PC-3 (cell line): ENCODE results near the gene OR56B4. TPM values are rescaled to one million over a fixed set of nuclear protein-coding genes. Genes with fewer than 3 reads are reported as not detected.
"Not testable (repeated sequence)": the region's sequence is repeated elsewhere in the genome, so short reads cannot be mapped to it uniquely, and the experiment has no call there.

ENCODE experiments used
- ATAC-seq: fragments of 200-7000 bp; cut with Tn5 transposase; 2 replicates; pipeline ENCODE4 v1.9.1; 2020; ENCODE audit warnings: mild to moderate bottlenecking, moderate library complexity
- BruUV-seq: library from RNA; stranded (reverse); fragments of 400-500 nt; replicated peaks from 2 replicates; lab custom pipeline; 2021; lab: Mats Ljungman, UMichigan
- CTCF ChIA-PET: fragments of 300-600 bp; sonication (Branson Sonifier 250); formaldehyde crosslinking; loops from one replicate; lab custom pipeline; 2022; ENCODE audit warnings: antibody characterized with exemption; lab: Charles Lee
- POLR2A ChIA-PET: fragments of 300-600 bp; sonication (Branson Sonifier 250); formaldehyde crosslinking; loops from one replicate; lab custom pipeline; 2022; ENCODE audit warnings: antibody characterized with exemption; ENCODE audit not compliant: unreplicated experiment; lab: Charles Lee
- DNase-seq: peaks from one replicate; pipeline ENCODE4 v3.0.0-alpha.2; 2015
- H2AFZ ChIP-seq: fragments of 300-600 bp; sonication (generic); 2 replicates; pipeline ENCODE4 v1.6.0; 2016; ENCODE audit warnings: antibody characterized with exemption, low read length
- H3F3A ChIP-seq: fragments of 300-600 bp; sonication (generic); one replicate; pipeline ENCODE4 v1.6.0; 2017; ENCODE audit warnings: antibody characterized with exemption, low read length, control low read depth, mild to moderate bottlenecking; ENCODE audit not compliant: unreplicated experiment
- H3K27ac ChIP-seq: fragments of 300-600 bp; sonication (generic); 2 replicates; pipeline ENCODE4 v1.5.1; 2016; ENCODE audit warnings: mild to moderate bottlenecking, low read length
- H3K27me3 ChIP-seq: fragments of 300-600 bp; sonication (generic); 2 replicates; pipeline ENCODE4 v1.6.1; 2016; ENCODE audit warnings: low read length, mixed read lengths
- H3K36me3 ChIP-seq: fragments of 300-600 bp; sonication (generic); 2 replicates; pipeline ENCODE4 v1.6.1; 2016; ENCODE audit warnings: low read depth, mixed run types, low read length, mixed read lengths
- H3K4me1 ChIP-seq: fragments of 300-600 bp; sonication (generic); 2 replicates; pipeline ENCODE4 v1.5.1; 2016; ENCODE audit warnings: low read length; ENCODE audit not compliant: insufficient read depth
- H3K4me2 ChIP-seq: fragments of 300-600 bp; sonication (generic); 2 replicates; pipeline ENCODE4 v1.6.0; 2016; ENCODE audit warnings: low read length
- H3K4me3 ChIP-seq: fragments of 300-600 bp; sonication (generic); 2 replicates; pipeline ENCODE4 v1.5.1; 2016; ENCODE audit warnings: mild to moderate bottlenecking, low read length, mixed read lengths
- H3K79me2 ChIP-seq: fragments of 300-600 bp; sonication (generic); 2 replicates; pipeline ENCODE4 v1.6.1; 2017; ENCODE audit warnings: low read length, mixed read lengths
- H3K9ac ChIP-seq: fragments of 300-600 bp; sonication (generic); 2 replicates; pipeline ENCODE4 v1.6.0; 2016; ENCODE audit warnings: mild to moderate bottlenecking, low read length
- H3K9me2 ChIP-seq: fragments of 300-600 bp; sonication (generic); replicated peaks from 2 replicates; pipeline ENCODE4 v1.6.1; 2016; ENCODE audit warnings: mixed run types, low read length, mixed read lengths
- H3K9me3 ChIP-seq: fragments of 300-600 bp; sonication (generic); 2 replicates; pipeline ENCODE4 v1.6.1; 2016; ENCODE audit warnings: low read length, mixed read lengths
- H4K20me1 ChIP-seq: fragments of 300-600 bp; sonication (generic); 2 replicates; pipeline ENCODE4 v1.6.1; 2016; ENCODE audit warnings: low read length, mixed read lengths
- CTCF ChIP-seq: fragments of 300-600 bp; sonication (generic); conservative IDR thresholded peaks from 2 replicates; pipeline ENCODE4 v1.5.1; 2017; ENCODE audit warnings: antibody characterized with exemption, low read depth, mild to moderate bottlenecking, low read length
- EZH2 ChIP-seq: fragments of 300-600 bp; sonication (generic); IDR thresholded peaks from one replicate; pipeline ENCODE4 v1.6.1; 2017; ENCODE audit warnings: antibody characterized with exemption, mild to moderate bottlenecking, low read length; ENCODE audit not compliant: unreplicated experiment
- EZH2phosphoT487 ChIP-seq: fragments of 300-600 bp; sonication (generic); IDR thresholded peaks from 2 replicates; pipeline ENCODE4 v1.6.1; 2018; ENCODE audit warnings: mild to moderate bottlenecking, antibody characterized with exemption, low read length, borderline replicate concordance
- intact Hi-C: fragments of 100-400 bp; cut with micrococcal nuclease; formaldehyde crosslinking; loops from 2 replicates; pipeline ENCODE4 v1.9.0; 2023
- total RNA-seq: library from RNA; depleted of rRNA; stranded (reverse); fragments of >200 nt; gene quantifications from 2 replicates; pipeline ENCODE4 v1.2.3, GENCODE V29; 2014

Gene OR56B4
- total RNA-seq, 1 experiment from 2014 or later, result not detected

DNA sequence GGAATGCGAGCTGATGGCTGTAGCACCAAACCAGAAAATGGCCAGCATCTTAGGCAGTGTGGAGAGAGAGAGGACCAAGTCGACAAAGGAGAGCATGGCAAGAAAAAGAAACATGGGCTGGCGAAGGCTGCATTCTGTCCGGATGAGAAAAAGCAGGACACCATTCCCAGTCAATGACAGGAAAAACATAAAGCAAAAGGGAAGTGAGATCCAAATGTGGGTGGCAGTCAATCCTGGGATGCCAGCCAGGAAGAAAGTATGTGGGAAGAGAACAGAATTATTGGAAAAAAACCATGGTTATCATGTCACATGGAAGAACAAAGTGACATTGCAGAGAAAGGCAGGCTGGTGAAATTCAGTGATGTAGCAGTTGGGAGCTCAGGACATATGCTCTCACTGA, 40.0 kb upstream of the OR56B4 start:
- BruUV-seq, result no TSS peak
- H3F3A ChIP-seq, result no peaks in the 10 kb centered on the region
- H4K20me1 ChIP-seq, result no peaks in the 10 kb centered on the region
- intact Hi-C loops, result no loop called here
- DNase-seq (no peak), ATAC-seq (no peak)
- no peak overlapping the region for H3K9ac ChIP-seq
- no peak overlapping the region for H3K27ac ChIP-seq
- CTCF ChIA-PET, result no interaction called here
- H3K79me2 ChIP-seq, result no peaks in the 10 kb centered on the region
- no peak overlapping the region for H2AFZ ChIP-seq
- no peak overlapping the region for H3K4me2 ChIP-seq
- no peak for TF ChIP-seq CTCF
- TF ChIP-seq EZH2phosphoT487, result no peak
- TF ChIP-seq EZH2, result no peak
- no peaks in the 10 kb centered on the region for H3K27me3 ChIP-seq
- H3K4me1 ChIP-seq, result no peaks in the 10 kb centered on the region
- no peak overlapping the region for H3K4me3 ChIP-seq
- H3K9me2 ChIP-seq, result no peaks in the 10 kb centered on the region
- no peaks in the 10 kb centered on the region for H3K9me3 ChIP-seq
- H3K36me3 ChIP-seq, result no peaks in the 10 kb centered on the region
- POLR2A ChIA-PET, result no interaction called here

- DNase-seq, H2AFZ ChIP-seq, H3K9me2 ChIP-seq, H4K20me1 ChIP-seq, H3K27me3 ChIP-seq, POLR2A ChIA-PET, H3K9me3 ChIP-seq, H3K9ac ChIP-seq, H3K4me1 ChIP-seq, H3K36me3 ChIP-seq, ATAC-seq, H3K27ac ChIP-seq, H3F3A ChIP-seq, H3K4me3 ChIP-seq, BruUV-seq, CTCF ChIA-PET, H3K4me2 ChIP-seq, intact Hi-C loops, H3K79me2 ChIP-seq: not testable (repeated sequence)
These were observed 31.0 kb upstream of the OR56B4 start for GRCh38 chr11:6076443-6076842.

- Histone ChIP-seq H3K36me3 (no peaks in the 10 kb centered on the region), H3K27me3 (no peaks in the 10 kb centered on the region), H3K9ac (no peak overlapping the region), H3K27ac (no peak overlapping the region), H3F3A (no peaks in the 10 kb centered on the region), H3K4me2 (no peak overlapping the region), H3K4me1 (no peaks in the 10 kb centered on the region), H3K4me3 (no peak overlapping the region), H4K20me1 (no peaks in the 10 kb centered on the region), H3K79me2 (no peaks in the 10 kb centered on the region), H3K9me3 (no peaks in the 10 kb centered on the region), H2AFZ (no peak overlapping the region), H3K9me2 (no peaks in the 10 kb centered on the region)
- BruUV-seq, result no TSS peak
- ChIA-PET POLR2A (no interaction called here), CTCF (no interaction called here)
- DNase-seq (no peak), ATAC-seq (no peak)
- intact Hi-C loops, result no loop called here
- TF ChIP-seq EZH2phosphoT487 (no peak), EZH2 (no peak), CTCF (no peak)
These were observed 29.8 kb upstream of the OR56B4 start for GRCh38 chr11:6077723-6078122.
